MV-4-11 (cell line): ENCODE results near the gene PRKCB.
"Not testable (repeated sequence)": the region's sequence is repeated elsewhere in the genome, so short reads cannot be mapped to it uniquely, and the experiment has no call there.

Source experiments
- DNase-seq: peaks from one replicate; lab custom pipeline; 2025; lab: John Stamatoyannopoulos, UW

PRKCB gene

DNA sequence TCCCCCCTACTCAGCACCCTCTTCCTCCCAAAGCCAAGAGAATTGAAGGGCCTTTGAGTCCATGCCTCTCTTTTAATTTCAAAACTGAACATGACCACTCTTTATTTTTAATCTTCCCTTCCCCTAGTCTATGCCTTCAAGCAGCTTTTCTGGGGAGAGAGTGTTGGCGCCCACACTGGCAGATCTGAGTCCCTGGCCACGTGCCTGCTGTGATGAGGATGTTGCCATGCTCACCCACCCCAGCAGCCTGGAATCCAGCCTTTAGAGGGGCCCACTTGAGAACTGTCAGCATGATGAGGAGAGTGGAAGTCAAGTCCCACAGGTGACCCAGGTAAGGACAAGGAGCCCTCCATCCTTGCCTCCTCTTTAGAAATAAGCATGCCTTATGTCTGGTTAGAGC, 400.0 kb downstream of the PRKCB start:
- DNase-seq: no peak

DNA sequence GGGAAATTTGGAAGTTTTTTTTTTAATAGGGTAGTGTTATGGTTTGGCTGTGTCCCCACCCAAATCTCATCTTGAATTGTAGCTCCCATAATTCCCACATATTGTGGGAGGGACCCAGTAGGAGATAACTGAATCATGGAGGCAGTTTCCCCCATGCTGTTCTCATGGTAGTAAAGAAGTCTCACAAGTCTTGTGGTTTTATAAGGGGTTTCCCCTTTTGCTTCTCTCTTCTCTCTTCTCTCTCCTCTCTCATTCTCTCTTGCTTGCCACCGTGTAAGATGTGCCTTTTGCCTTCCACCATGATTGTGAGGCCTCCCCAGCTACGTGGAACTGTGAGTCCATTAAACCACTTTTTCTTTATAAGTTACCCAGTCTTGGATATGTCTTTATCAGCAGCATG, 403.1 kb downstream of the PRKCB start:
- DNase-seq: not testable (repeated sequence)

DNA sequence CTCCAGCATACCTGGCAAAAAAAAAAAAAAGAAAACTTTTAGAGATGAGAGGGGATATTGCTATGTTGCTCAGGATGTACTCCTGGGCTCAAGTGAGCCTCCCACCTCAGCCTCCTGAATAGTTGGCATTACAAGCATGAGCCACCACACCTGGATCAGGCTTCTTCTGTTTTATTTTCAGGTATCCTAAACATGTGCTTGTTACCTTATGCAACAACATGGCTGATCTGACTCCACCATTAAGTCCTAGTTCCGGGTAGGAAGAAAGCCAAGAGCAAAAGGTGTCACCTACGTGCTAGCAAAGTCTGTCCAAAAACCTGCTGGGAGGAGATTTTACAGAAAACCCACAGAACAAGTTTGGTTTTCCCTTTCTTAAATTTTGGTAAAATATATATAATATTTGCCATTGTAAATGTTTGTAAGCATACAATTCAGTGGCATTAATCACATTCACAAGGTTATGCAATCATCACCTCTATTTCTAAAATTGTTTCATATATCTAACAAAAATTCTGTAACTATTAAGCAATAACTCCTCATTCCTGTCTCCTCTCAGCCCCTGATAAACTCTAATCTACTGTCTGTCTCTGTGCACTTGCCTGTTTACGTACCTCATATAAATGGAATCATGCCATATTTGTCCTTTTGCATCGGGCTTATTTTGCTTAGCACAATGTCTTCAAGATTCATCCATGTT, 411.3 kb downstream of the PRKCB start:
- DNase-seq: no peak

DNA sequence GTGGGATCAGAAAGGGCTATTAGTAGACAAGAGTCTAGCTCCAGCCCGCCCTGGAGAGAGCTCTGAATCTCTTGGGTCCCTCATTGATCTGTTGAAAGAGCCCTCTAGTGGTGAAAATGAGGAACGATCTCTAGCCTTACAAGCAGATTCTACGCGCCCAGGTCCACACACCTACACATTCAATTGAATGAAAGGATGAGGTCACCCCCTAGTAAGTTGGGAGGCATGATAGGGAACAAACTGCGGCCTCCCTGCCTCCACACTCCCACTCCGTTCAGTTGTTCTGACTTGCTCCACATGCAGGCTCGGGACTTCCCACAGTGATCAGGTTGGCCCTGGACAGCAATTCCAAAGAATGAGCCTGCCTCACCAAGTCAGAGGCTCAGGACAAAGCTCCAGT, 417.4 kb downstream of the PRKCB start:
- peak; percentile 30 for DNase-seq

DNA sequence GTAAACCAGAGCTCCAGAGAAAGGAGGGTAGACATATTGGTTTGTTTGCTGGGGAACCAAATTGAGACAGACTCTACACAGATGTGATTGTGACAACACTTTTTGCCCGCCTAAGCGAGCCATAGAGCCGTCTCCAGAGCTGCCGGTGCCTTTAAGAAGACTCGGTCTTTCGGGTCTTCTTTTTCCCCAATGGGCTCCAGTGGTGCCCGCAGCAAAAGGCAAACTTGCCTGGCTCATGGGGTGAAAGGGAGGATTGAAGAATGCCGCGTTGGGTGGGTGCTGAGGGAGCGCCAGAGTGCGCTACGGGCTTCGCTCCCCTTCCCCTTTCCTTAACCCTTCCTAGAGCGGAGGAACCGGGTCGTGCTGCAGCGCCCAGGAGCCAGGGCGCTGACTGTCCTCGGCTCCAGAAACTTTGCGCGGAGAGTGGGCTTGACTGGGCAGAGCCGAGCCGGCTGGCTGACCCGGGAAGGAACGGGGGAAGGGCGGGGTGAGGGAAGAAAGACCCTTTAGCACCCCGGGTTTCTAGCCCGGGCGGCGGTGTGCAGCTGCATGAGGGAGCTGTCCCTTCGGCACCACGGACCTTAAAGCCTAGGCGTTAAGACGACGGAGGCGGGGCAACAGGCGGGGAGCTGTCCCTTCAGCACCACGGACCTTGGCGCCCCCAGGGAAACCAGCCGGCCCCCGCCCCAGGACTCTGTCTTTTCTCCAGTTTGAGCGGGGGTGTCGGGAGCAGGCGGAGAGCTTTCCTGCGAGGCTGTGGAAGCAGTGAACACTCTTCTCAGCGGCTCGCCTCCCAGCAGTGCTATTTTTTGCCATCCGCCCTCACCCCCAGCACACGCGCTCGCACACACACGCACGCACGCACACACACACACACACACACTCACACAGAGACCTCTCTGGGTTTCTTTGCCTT, 419.9 kb downstream of the PRKCB start, which contains the start of gene CACNG3:
Gene CACNG3, plus strand, starts transcription at position 880 of the 916 bp plus-strand sequence. CDS start 420 bp downstream, outside the sequence.
- peak; percentile 40 for DNase-seq

DNA sequence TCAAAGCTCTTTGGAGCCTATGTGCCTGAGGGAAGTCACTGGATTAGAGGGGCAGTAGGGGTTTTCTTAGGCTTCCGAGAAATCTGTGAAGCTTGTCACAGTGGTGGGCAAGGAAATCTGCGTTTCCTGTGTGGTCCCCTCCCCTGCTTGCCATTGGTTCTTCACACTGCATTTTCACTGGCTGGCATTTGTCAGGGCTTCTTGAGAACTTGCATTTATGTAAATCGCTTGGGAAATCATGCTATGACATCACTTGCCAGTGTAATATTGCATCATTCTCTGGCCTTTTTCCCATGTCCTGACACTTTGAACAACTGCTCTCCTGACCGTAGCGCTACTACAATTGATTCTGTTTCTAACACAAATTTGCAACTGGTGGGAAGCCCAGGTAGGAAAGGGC, 422.2 kb downstream of the PRKCB start:
- DNase-seq: peak; percentile 3

DNA sequence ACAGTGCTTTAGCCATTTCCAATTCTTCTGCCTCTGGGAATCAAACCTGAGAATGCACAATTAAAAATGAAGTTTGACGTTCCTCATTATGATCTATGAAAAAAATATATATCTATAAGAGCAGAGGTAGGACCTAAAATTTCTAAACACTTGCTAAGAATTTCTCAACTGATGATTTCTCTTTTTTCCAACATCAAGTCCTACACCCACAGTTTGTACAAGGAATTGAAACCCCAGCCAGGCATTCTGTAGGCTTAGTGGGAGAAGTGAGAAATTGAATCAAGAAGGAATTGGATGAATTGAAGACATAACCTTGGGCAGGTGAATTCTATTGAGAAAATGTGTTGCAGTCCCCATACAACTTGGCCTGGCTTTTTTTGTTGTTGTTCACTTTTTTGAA, 423.0 kb downstream of the PRKCB start:
- DNase-seq: no peak

DNA sequence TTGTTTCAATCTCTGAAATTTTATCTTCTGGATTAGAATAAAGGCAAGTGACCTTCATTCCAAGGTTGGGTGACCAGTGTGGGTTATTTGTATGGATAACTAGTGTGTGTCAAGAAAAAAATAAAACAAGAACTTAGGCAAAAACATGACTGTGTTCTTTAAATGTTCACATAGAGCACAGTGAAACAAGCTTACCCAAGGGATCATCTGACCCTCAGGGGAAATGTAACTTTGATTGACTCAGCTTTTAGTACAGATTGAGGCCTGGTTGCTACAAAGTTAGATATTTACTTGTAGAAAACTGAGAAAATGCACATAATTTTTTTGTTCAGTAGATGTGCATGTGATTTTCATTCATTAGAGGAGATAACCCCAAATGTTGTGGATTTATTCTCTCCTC, 427.0 kb downstream of the PRKCB start:
- DNase-seq: no peak
